Neural progenitor cell (in vitro differentiated cells): ENCODE measurements around the gene CELF4. TPM values are rescaled to one million over a fixed set of nuclear protein-coding genes. Genes with fewer than 3 reads are reported as not detected.

Experiments
- DNase-seq: peaks from one replicate; pipeline ENCODE4 v3.0.0-alpha.2; 2016; ENCODE audit warnings: low spot score
- H2AFZ ChIP-seq: fragments of 200-600 bp; sonication (generic); replicated peaks from 2 replicates; pipeline ENCODE4 v1.6.1; 2016; ENCODE audit warnings: antibody characterized with exemption
- H3F3A ChIP-seq: fragments of 200-600 bp; sonication (generic); 2 replicates; pipeline ENCODE4 v1.6.1; 2016; ENCODE audit warnings: antibody characterized with exemption, low read depth
- H3K27ac ChIP-seq: fragments of 200-600 bp; sonication (generic); 2 replicates; pipeline ENCODE4 v1.5.1; 2016; ENCODE audit warnings: mild to moderate bottlenecking
- H3K27me3 ChIP-seq: fragments of 200-600 bp; sonication (generic); 2 replicates; pipeline ENCODE4 v1.6.1; 2016; ENCODE audit warnings: mild to moderate bottlenecking, moderate library complexity
- H3K36me3 ChIP-seq: fragments of 200-600 bp; sonication (generic); 2 replicates; pipeline ENCODE4 v1.5.1; 2016
- H3K4me1 ChIP-seq: fragments of 200-600 bp; sonication (generic); 2 replicates; pipeline ENCODE4 v1.6.1; 2016; ENCODE audit warnings: mixed run types
- H3K4me2 ChIP-seq: fragments of 200-600 bp; sonication (generic); 2 replicates; pipeline ENCODE4 v1.6.1; 2016
- H3K4me3 ChIP-seq: fragments of 200-600 bp; sonication (generic); 2 replicates; pipeline ENCODE4 v1.5.1; 2016
- H3K79me2 ChIP-seq: fragments of 200-600 bp; sonication (generic); 2 replicates; pipeline ENCODE4 v1.6.1; 2016; ENCODE audit warnings: low read depth
- H3K9ac ChIP-seq: fragments of 200-600 bp; sonication (generic); 2 replicates; pipeline ENCODE4 v1.6.1; 2016
- H3K9me3 ChIP-seq: fragments of 200-600 bp; sonication (generic); 2 replicates; pipeline ENCODE4 v1.5.1; 2016; ENCODE audit warnings: low read depth
- H4K20me1 ChIP-seq: fragments of 200-600 bp; sonication (generic); 2 replicates; pipeline ENCODE4 v1.6.1; 2016; ENCODE audit warnings: low read depth
- H3K27ac Mint-ChIP-seq: 3 replicates; pipeline ENCODE4 v1.8.0; 2021; ENCODE audit warnings: mixed read lengths
- H3K27me3 Mint-ChIP-seq: 2 replicates; pipeline ENCODE4 v1.8.0; 2022; ENCODE audit warnings: low read depth, mild to moderate bottlenecking, inconsistent platforms, moderate library complexity, mixed read lengths; ENCODE audit not compliant: insufficient read depth
- H3K36me3 Mint-ChIP-seq: 3 replicates; pipeline ENCODE4 v1.8.0; 2021; ENCODE audit warnings: mixed read lengths
- H3K4me1 Mint-ChIP-seq: 3 replicates; pipeline ENCODE4 v1.8.0; 2021; ENCODE audit warnings: mixed read lengths
- H3K4me3 Mint-ChIP-seq: 3 replicates; pipeline ENCODE4 v1.8.0; 2021; ENCODE audit warnings: mild to moderate bottlenecking, moderate library complexity, mixed read lengths
- H3K9me3 Mint-ChIP-seq: 3 replicates; pipeline ENCODE4 v1.8.0; 2020; ENCODE audit warnings: mixed read lengths
- EZH2 ChIP-seq: fragments of 200-600 bp; sonication (generic); IDR thresholded peaks from 2 replicates; pipeline ENCODE4 v1.6.1; 2017; ENCODE audit warnings: antibody characterized with exemption, mild to moderate bottlenecking, moderate library complexity
- EZH2phosphoT487 ChIP-seq: fragments of 200-600 bp; sonication (generic); IDR thresholded peaks from 2 replicates; pipeline ENCODE4 v1.6.1; 2017; ENCODE audit warnings: antibody characterized with exemption
- total RNA-seq: library from RNA; depleted of rRNA; stranded (reverse); fragments of >200 nt; gene quantifications from 2 replicates; pipeline ENCODE4 v1.2.3, GENCODE V29; 2015; ENCODE audit warnings: low replicate concordance
- TF ChIP-seq, protein P1 (sequence below): fragments of 200-600 bp; sonication (generic); IDR thresholded peaks from 2 replicates; pipeline ENCODE4 v1.5.1; 2017; ENCODE audit warnings: antibody characterized with exemption, mild to moderate bottlenecking

CELF4 gene
- total RNA-seq, 1 donor from 2014 or later = 1.8 TPM

DNA sequence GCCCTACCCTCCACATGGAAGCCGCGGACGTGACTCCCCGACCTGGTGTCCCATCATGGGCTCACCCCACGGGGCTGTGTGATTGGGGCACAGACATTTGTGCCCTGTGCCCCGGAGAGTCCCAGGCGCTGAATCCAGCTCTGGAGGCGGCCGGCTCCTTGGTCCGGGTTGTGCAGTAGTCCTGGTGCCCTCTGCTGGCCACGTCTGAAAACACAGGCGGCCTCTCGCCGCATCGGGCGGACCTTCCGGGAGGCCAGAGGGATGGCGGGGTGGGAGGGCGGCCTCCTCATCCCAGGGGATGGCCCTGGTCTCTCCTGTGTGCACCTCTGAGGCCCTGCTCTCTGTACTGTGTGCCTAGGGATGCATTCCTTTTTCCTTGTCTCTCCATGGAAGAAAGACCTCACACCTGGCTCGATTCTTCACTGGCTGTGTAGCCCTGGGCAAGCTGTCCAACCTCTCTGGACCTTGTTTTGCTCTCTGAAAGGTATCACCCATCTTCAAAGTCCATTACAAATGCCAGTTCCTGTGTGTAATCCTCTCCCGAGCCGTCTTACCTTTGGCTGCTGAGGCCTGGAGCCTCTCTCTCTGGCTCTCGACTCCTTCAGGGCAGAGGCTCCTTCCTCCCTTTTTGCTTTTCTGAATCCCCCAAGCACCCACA lies 27.6 kb downstream of the CELF4 start:
- H3K27me3 Mint-ChIP-seq = peaks cover 21% of the 10 kb centered on the region

DNA sequence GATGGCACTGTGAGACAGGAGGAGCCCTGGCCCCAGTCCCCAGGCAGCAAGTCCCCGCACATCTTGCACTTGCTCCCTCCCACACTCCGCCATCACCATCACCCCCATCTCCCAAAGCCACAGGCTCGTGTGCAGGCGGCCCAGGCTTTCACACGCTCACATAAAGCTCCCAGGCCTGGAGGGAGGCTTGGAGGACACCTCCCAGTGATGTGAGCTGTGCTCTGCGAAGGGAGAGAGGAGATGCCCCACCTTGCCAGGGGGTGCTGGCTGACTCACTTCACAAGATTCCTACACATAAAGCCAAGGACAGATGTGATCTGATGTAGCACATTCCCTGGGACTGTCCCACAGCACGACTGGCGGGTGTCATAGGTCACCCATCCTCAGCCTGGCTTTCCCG lies 28.9 kb downstream of the CELF4 start:
- no peaks in the 10 kb centered on the region for H3K36me3 ChIP-seq
- H2AFZ ChIP-seq = no peak overlapping the region
- peaks cover 20% of the 10 kb centered on the region for H3K27me3 Mint-ChIP-seq
- no peak overlapping the region for H3K4me2 ChIP-seq
- no peaks in the 10 kb centered on the region for H3F3A ChIP-seq
- DNase-seq = no peak
- H3K4me3 Mint-ChIP-seq = no peak overlapping the region
- no peak overlapping the region for H3K27ac ChIP-seq
- no peaks in the 10 kb centered on the region for H3K9me3 Mint-ChIP-seq
- TF ChIP-seq, protein P1, sequence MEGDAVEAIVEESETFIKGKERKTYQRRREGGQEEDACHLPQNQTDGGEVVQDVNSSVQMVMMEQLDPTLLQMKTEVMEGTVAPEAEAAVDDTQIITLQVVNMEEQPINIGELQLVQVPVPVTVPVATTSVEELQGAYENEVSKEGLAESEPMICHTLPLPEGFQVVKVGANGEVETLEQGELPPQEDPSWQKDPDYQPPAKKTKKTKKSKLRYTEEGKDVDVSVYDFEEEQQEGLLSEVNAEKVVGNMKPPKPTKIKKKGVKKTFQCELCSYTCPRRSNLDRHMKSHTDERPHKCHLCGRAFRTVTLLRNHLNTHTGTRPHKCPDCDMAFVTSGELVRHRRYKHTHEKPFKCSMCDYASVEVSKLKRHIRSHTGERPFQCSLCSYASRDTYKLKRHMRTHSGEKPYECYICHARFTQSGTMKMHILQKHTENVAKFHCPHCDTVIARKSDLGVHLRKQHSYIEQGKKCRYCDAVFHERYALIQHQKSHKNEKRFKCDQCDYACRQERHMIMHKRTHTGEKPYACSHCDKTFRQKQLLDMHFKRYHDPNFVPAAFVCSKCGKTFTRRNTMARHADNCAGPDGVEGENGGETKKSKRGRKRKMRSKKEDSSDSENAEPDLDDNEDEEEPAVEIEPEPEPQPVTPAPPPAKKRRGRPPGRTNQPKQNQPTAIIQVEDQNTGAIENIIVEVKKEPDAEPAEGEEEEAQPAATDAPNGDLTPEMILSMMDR = no peak
- TF ChIP-seq EZH2phosphoT487 (no peak), EZH2 (no peak)
- H3K4me1 Mint-ChIP-seq = peaks cover 12% of the 10 kb centered on the region
- H3K9ac ChIP-seq = no peak overlapping the region
- no peaks in the 10 kb centered on the region for H3K36me3 Mint-ChIP-seq
- peaks cover 33% of the 10 kb centered on the region for H3K27me3 ChIP-seq
- no peaks in the 10 kb centered on the region for H3K9me3 ChIP-seq
- H4K20me1 ChIP-seq = no peaks in the 10 kb centered on the region
- H3K27ac Mint-ChIP-seq = no peak overlapping the region
- no peaks in the 10 kb centered on the region for H3K79me2 ChIP-seq
- peaks cover 16% of the 10 kb centered on the region for H3K4me1 ChIP-seq
- no peak overlapping the region for H3K4me3 ChIP-seq

More for the DNA sequence above, 27.6 kb downstream of the CELF4 start:
- H3K4me1 ChIP-seq = peaks cover 16% of the 10 kb centered on the region
- Mint-ChIP-seq H3K9me3 (no peaks in the 10 kb centered on the region), H3K4me1 (peaks cover 12% of the 10 kb centered on the region), H3K4me3 (no peak overlapping the region), H3K36me3 (no peaks in the 10 kb centered on the region), H3K27ac (no peak overlapping the region)
- H4K20me1 ChIP-seq = no peaks in the 10 kb centered on the region
- no peaks in the 10 kb centered on the region for H3K79me2 ChIP-seq
- peak overlapping the region; percentile 72 for H2AFZ ChIP-seq
- H3K4me2 ChIP-seq = no peak overlapping the region
- no peaks in the 10 kb centered on the region for H3F3A ChIP-seq
- H3K36me3 ChIP-seq = no peaks in the 10 kb centered on the region
- no peaks in the 10 kb centered on the region for H3K9me3 ChIP-seq
- H3K27me3 ChIP-seq = peaks cover 33% of the 10 kb centered on the region
- no peak overlapping the region for H3K4me3 ChIP-seq
- TF ChIP-seq, protein P1 = peak; percentile 83
- TF ChIP-seq EZH2phosphoT487 = no peak
- no peak overlapping the region for H3K27ac ChIP-seq
- DNase-seq = peak; percentile 86
- H3K9ac ChIP-seq = no peak overlapping the region

DNA sequence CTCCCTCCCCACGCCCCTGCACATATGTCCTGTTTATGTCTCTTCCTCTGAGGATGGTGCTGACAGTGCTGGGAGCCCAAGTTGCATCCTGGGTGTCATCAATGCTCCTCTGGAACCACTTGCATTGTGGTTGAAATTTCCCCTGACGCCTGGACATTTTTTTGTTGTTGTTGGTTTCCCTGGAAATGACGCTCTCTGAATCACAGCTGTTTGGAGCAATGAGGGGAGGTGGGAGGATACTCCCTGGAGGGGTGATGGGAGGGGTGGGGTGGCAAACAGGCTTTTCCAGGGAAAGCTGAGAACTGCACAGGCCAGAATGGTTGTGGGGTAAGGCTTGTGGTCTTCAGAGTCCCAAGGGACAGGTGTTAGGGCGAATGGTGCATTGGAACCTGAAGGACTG lies 29.6 kb downstream of the CELF4 start:
- Histone ChIP-seq H4K20me1 (no peaks in the 10 kb centered on the region), H3K9me3 (no peaks in the 10 kb centered on the region), H3K4me1 (peaks cover 16% of the 10 kb centered on the region), H3K4me2 (no peak overlapping the region), H3K79me2 (no peaks in the 10 kb centered on the region), H3K9ac (no peak overlapping the region), H3K4me3 (no peak overlapping the region), H3K36me3 (no peaks in the 10 kb centered on the region), H3K27me3 (peaks cover 33% of the 10 kb centered on the region), H3F3A (no peaks in the 10 kb centered on the region), H3K27ac (no peak overlapping the region), H2AFZ (no peak overlapping the region)
- DNase-seq = no peak
- no peaks in the 10 kb centered on the region for H3K9me3 Mint-ChIP-seq
- no peak overlapping the region for H3K27ac Mint-ChIP-seq
- peaks cover 12% of the 10 kb centered on the region for H3K4me1 Mint-ChIP-seq
- H3K27me3 Mint-ChIP-seq = peaks cover 17% of the 10 kb centered on the region
- TF ChIP-seq, protein P1 = no peak
- no peak for TF ChIP-seq EZH2phosphoT487
- no peak for TF ChIP-seq EZH2
- H3K36me3 Mint-ChIP-seq = no peaks in the 10 kb centered on the region
- H3K4me3 Mint-ChIP-seq = no peak overlapping the region
